K562 (cell line): Measurements from ENCODE around the gene IL23R. TPM values are rescaled to one million over a fixed set of nuclear protein-coding genes. Genes with fewer than 3 reads are reported as not detected.

Experiments used
- ATAC-seq: fragments of 200-7000 bp; cut with Tn5 transposase; 3 replicates; pipeline ENCODE4 v1.9.1; 2020; ENCODE audit warnings: moderate library complexity
- BruUV-seq: library from RNA; stranded (reverse); fragments of 400-500 nt; replicated peaks from 2 replicates; lab custom pipeline; 2021; lab: Mats Ljungman, UMichigan
- CTCF ChIA-PET: fragments of 300-600 bp; formaldehyde crosslinking; extraction: SDS; loops from one replicate; lab custom pipeline; 2021; ENCODE audit warnings: low intra/inter-chr PET ratio; lab: Yijun Ruan, JAX
- POLR2A ChIA-PET: fragments of 300-600, 350-650 bp; sonication (Branson Sonifier 250); formaldehyde crosslinking; extraction: SDS; loops from one replicate; lab custom pipeline; 2021; ENCODE audit warnings: antibody characterized with exemption, inconsistent platforms; lab: Yijun Ruan, JAX
- DNase-seq, 4 experiments: peaks; one replicate each; pipeline versions ENCODE4 v3.0.0 to v3.0.0-alpha.2; 2011 to 2018; ENCODE audit warnings: low spot score in 3 of 4, mixed read lengths in 3 of 4; ENCODE audit errors: extremely low read depth in 1 of 4
- FAIRE-seq: peaks from 2 replicates; lab custom pipeline; 2011; peaks lifted over from hg19 to GRCh38; lab: Jason Lieb, UNC
- H2AFZ ChIP-seq: 2 replicates; pipeline ENCODE4 v1.6.0; 2011; ENCODE audit warnings: low read depth, low read length, control low read depth, inconsistent platforms
- H3K27ac ChIP-seq: fragments of 200-600 bp; 3 replicates; pipeline ENCODE4 v1.8.0; 2011; ENCODE audit warnings: low read depth, mild to moderate bottlenecking, control low read depth, inconsistent platforms, low read length, moderate library complexity, mixed read lengths; ENCODE audit errors: extremely low read depth
- H3K27me3 ChIP-seq, 2 experiments: fragments of 300-600 bp in 1 of 2; 2 replicates in 1 of 2; 3 replicates in 1 of 2; pipeline versions ENCODE4 v1.6.0 to v1.8.0; 2011; ENCODE audit warnings: inconsistent platforms in 2 of 2, low read length in 2 of 2, mild to moderate bottlenecking in 1 of 2, mixed read lengths in 1 of 2, moderate library complexity in 1 of 2; ENCODE audit not compliant: control insufficient read depth in 2 of 2, insufficient read depth in 2 of 2
- H3K36me3 ChIP-seq: fragments of 300-600 bp; 3 replicates; pipeline ENCODE4 v1.8.0; 2011; ENCODE audit warnings: mild to moderate bottlenecking, low read length, inconsistent platforms; ENCODE audit not compliant: control insufficient read depth, insufficient read depth
- H3K4me1 ChIP-seq, 2 experiments: fragments of 200-600 bp in 1 of 2; replicated peaks in 1 of 2; 2 replicates in 1 of 2; 3 replicates in 1 of 2; pipeline versions ENCODE4 v1.5.1 to v1.8.0; 2011; ENCODE audit warnings: inconsistent platforms in 2 of 2, low read length in 2 of 2, mild to moderate bottlenecking in 1 of 2, mixed read lengths in 1 of 2, moderate library complexity in 1 of 2; ENCODE audit not compliant: control insufficient read depth in 2 of 2, insufficient read depth in 2 of 2
- H3K4me2 ChIP-seq: 2 replicates; pipeline ENCODE4 v1.6.1; 2011; ENCODE audit warnings: low read length, control low read depth, inconsistent platforms, mixed read lengths; ENCODE audit not compliant: insufficient read depth
- H3K4me3 ChIP-seq: fragments of 200-600 bp; sonication (generic), shearing (Covaris generic); 2 replicates; pipeline ENCODE4 v1.5.1; 2016; ENCODE audit warnings: control low read depth, inconsistent platforms
- H3K79me2 ChIP-seq: fragments of 200-600 bp; 3 replicates; pipeline ENCODE4 v1.8.0; 2011; ENCODE audit warnings: low read length, inconsistent platforms; ENCODE audit not compliant: control insufficient read depth, insufficient read depth
- H3K9ac ChIP-seq, 2 experiments: 2 replicates each; pipeline versions ENCODE4 v1.6.0 to v1.6.1; 2011; ENCODE audit warnings: low read depth in 2 of 2, low read length in 2 of 2, control low read depth in 1 of 2, inconsistent platforms in 1 of 2, mild to moderate bottlenecking in 1 of 2, mixed read lengths in 1 of 2; ENCODE audit not compliant: insufficient read depth in 1 of 2
- H3K9me1 ChIP-seq: one replicate; pipeline ENCODE4 v1.6.0; 2011; ENCODE audit warnings: inconsistent platforms, mild to moderate bottlenecking, low read length, moderate library complexity; ENCODE audit not compliant: control insufficient read depth, insufficient read depth
- H3K9me3 ChIP-seq: replicated peaks from 2 replicates; pipeline ENCODE4 v1.5.1; 2011; ENCODE audit warnings: low read depth, low read length, inconsistent platforms; ENCODE audit not compliant: control insufficient read depth, insufficient read depth
- H4K20me1 ChIP-seq: replicated peaks from 2 replicates; pipeline ENCODE4 v1.6.1; 2011; ENCODE audit warnings: low read length, inconsistent platforms, mixed read lengths; ENCODE audit not compliant: control insufficient read depth, insufficient read depth
- POLR2G ChIP-seq: fragments of 200-400 bp; formaldehyde crosslinking; IDR thresholded peaks from 2 replicates; pipeline ENCODE4 v1.6.1; 2017; ENCODE audit warnings: low read depth, mild to moderate bottlenecking, antibody characterized with exemption, low read length, moderate library complexity
- SRSF1 ChIP-seq: fragments of 200-400 bp; formaldehyde crosslinking; IDR thresholded peaks from 2 replicates; pipeline ENCODE4 v1.6.1; 2017; ENCODE audit warnings: mild to moderate bottlenecking, low read depth, low read length, moderate library complexity
- ZBTB1 ChIP-seq: sonication (generic); formaldehyde crosslinking; IDR thresholded peaks from 2 replicates; pipeline ENCODE4 v1.8.1; 2023; ENCODE audit warnings: missing genetic modification reagents, low read depth, mild to moderate bottlenecking, borderline replicate concordance
- ZNF124 ChIP-seq: sonication (generic); formaldehyde crosslinking; IDR thresholded peaks from 2 replicates; pipeline ENCODE4 v1.8.1; 2022; ENCODE audit warnings: missing genetic modification reagents
- ZNF75A ChIP-seq: fragments of 450-650 bp; formaldehyde crosslinking; IDR thresholded peaks from 2 replicates; pipeline ENCODE4 v1.4.0; 2020; ENCODE audit warnings: mild to moderate bottlenecking
- ZNF778 ChIP-seq: fragments of 450-650 bp; formaldehyde crosslinking; IDR thresholded peaks from 2 replicates; pipeline ENCODE4 v1.4.0; 2020; ENCODE audit warnings: mild to moderate bottlenecking, moderate library complexity
- WGBS: fragments of 100-300 bp; shearing (Covaris generic); methylation state at CpG from one replicate; pipeline ENCODE4 v1.1.6; 2016; ENCODE audit warnings: low coverage, mixed read lengths; ENCODE audit not compliant: insufficient coverage; ENCODE audit errors: missing lambda C conversion rate; 5-methylcytosine and 5-hydroxymethylcytosine counted together
- in situ Hi-C: fragments of 300-500 bp; cut with MboI; formaldehyde crosslinking; loops from 4 replicates; pipeline ENCODE4 v1.15.0; 2018; ENCODE audit warnings: inconsistent platforms, mixed read lengths
- intact Hi-C: fragments of 100-400 bp; cut with micrococcal nuclease; formaldehyde crosslinking; loops from 2 replicates; pipeline ENCODE4 v1.14.2; 2022
- polyA plus RNA-seq, 8 experiments: library from polyadenylated mRNA; depleted of rRNA in 4 of 8; stranded (reverse) in 5 of 8; unstranded in 3 of 8; fragments of >200 nt; fragmentation: Nextera tagmentation in 2 of 8; fragmentation: Illumina TruSeq in 1 of 8; extraction: Ambion mirVana in 2 of 8; extraction: Trizol in 1 of 8; gene quantifications; 2 replicates each; pipeline versions ENCODE4 v1.2.1 to v1.2.3, GENCODE V29; 2011 to 2014; ENCODE audit warnings: inconsistent platforms in 1 of 8, missing spikeins in 1 of 8
- total RNA-seq, 7 experiments: library from RNA; depleted of rRNA in 6 of 7; stranded (reverse); fragments of >200 nt in 6 of 7; fragmentation: Illumina TruSeq in 2 of 7; extraction: Trizol in 2 of 7; gene quantifications; 2 replicates each; pipeline versions ENCODE4 v1.2.1 to v1.2.3, GENCODE V29; 2011 to 2021; ENCODE audit warnings: low replicate concordance in 1 of 7
- TF ChIP-seq, protein P1 (sequence below), 3 experiments: IDR thresholded peaks in 2 of 3; conservative IDR thresholded peaks in 1 of 3; 2 replicates each; pipeline ENCODE4 v1.5.1; 2011 to 2012; ENCODE audit warnings: low read length in 3 of 3, mild to moderate bottlenecking in 3 of 3, control low read depth in 2 of 3, improper control_type of control experiment in 1 of 3, inconsistent platforms in 1 of 3, low read depth in 1 of 3, mixed read lengths in 1 of 3, moderate library complexity in 1 of 3; ENCODE audit not compliant: insufficient read depth in 2 of 3
- TF ChIP-seq, protein P2 (sequence below): fragments of 200-400 bp; formaldehyde crosslinking; IDR thresholded peaks from 2 replicates; pipeline ENCODE4 v1.6.1; 2017; ENCODE audit warnings: mild to moderate bottlenecking, low read depth, low read length, moderate library complexity
- TF ChIP-seq, protein P3 (sequence below): sonication (generic); formaldehyde crosslinking; IDR thresholded peaks from 2 replicates; pipeline ENCODE4 v1.8.0; 2022; ENCODE audit warnings: mild to moderate bottlenecking, missing genetic modification reagents, borderline replicate concordance

IL23R gene
- total and polyA plus RNA-seq, 9 of the 15 experiments (the other 6 are each of a cell fraction or from before 2014, with no cell fraction given), result 4.4 to 52.7 (median 22.8) TPM

DNA sequence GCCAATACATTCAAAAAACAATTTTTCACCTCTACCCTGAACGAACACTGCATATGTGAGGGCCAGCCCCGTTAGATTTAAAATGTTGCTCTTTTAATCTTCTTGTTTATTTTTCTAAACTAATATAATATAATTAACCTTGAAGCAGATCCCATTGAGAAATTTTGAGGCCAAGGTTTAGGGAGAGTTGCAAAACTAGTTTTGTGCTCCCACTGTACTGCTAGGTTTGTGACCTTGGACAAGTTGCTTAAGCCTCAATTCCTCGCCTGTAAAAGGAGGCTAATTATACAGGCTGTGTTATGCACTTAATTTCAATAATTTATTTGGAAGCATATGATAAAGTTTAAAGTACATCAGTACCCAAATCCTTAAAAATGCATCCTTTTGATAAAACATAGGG, 3.7 kb downstream of the IL23R start:
- Histone ChIP-seq H3K27me3 (no peaks in the 10 kb centered on the region), H3K36me3 (no peaks in the 10 kb centered on the region), H3K9ac (no peak overlapping the region), H3K79me2 (no peaks in the 10 kb centered on the region), H3K9me3 (no peaks in the 10 kb centered on the region), H3K27ac (no peak overlapping the region), H3K9me1 (no peaks in the 10 kb centered on the region), H3K4me1 (peaks cover 0 to 3% of the 10 kb centered on the region in 2 experiments; a peak in 2 of 5 replicates), H3K4me3 (no peak overlapping the region), H2AFZ (no peak overlapping the region), H3K4me2 (no peak overlapping the region), H4K20me1 (no peaks in the 10 kb centered on the region)
- ChIA-PET CTCF (no interaction called here), POLR2A (interaction anchor here (0.8 kb wide), 1 partner anchor 38 kb away, joined by 3 read pairs; no protein-coding TSS in a partner anchor)
- DNase-seq (no peak), ATAC-seq (no peak), FAIRE-seq (no peak)
- WGBS, result 36% methylated on average over 3 of the region's 3 CpGs
- no peak for TF ChIP-seq ZNF778 (CRISPR knock-in tag)
- TF ChIP-seq, protein P1, sequence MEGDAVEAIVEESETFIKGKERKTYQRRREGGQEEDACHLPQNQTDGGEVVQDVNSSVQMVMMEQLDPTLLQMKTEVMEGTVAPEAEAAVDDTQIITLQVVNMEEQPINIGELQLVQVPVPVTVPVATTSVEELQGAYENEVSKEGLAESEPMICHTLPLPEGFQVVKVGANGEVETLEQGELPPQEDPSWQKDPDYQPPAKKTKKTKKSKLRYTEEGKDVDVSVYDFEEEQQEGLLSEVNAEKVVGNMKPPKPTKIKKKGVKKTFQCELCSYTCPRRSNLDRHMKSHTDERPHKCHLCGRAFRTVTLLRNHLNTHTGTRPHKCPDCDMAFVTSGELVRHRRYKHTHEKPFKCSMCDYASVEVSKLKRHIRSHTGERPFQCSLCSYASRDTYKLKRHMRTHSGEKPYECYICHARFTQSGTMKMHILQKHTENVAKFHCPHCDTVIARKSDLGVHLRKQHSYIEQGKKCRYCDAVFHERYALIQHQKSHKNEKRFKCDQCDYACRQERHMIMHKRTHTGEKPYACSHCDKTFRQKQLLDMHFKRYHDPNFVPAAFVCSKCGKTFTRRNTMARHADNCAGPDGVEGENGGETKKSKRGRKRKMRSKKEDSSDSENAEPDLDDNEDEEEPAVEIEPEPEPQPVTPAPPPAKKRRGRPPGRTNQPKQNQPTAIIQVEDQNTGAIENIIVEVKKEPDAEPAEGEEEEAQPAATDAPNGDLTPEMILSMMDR (IDR thresholded peaks at IDR 0.05 in 2 of 3, conservative IDR thresholded peaks at IDR 0.05 in 1 of 3; ENCODE audit: insufficient read depth in 2 of 3, low read depth in 1 of 3, low read length in 3 of 3), result no peak
- no peak for TF ChIP-seq SRSF1
- no peak for TF ChIP-seq POLR2G
- TF ChIP-seq ZNF124 (CRISPR knock-in tag), result no peak
- TF ChIP-seq, protein P2, sequence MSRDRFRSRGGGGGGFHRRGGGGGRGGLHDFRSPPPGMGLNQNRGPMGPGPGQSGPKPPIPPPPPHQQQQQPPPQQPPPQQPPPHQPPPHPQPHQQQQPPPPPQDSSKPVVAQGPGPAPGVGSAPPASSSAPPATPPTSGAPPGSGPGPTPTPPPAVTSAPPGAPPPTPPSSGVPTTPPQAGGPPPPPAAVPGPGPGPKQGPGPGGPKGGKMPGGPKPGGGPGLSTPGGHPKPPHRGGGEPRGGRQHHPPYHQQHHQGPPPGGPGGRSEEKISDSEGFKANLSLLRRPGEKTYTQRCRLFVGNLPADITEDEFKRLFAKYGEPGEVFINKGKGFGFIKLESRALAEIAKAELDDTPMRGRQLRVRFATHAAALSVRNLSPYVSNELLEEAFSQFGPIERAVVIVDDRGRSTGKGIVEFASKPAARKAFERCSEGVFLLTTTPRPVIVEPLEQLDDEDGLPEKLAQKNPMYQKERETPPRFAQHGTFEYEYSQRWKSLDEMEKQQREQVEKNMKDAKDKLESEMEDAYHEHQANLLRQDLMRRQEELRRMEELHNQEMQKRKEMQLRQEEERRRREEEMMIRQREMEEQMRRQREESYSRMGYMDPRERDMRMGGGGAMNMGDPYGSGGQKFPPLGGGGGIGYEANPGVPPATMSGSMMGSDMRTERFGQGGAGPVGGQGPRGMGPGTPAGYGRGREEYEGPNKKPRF, result no peak
- TF ChIP-seq ZBTB1 (CRISPR knock-in tag), result no peak
- TF ChIP-seq ZNF75A (CRISPR knock-in tag), result no peak
- TF ChIP-seq, protein P3, sequence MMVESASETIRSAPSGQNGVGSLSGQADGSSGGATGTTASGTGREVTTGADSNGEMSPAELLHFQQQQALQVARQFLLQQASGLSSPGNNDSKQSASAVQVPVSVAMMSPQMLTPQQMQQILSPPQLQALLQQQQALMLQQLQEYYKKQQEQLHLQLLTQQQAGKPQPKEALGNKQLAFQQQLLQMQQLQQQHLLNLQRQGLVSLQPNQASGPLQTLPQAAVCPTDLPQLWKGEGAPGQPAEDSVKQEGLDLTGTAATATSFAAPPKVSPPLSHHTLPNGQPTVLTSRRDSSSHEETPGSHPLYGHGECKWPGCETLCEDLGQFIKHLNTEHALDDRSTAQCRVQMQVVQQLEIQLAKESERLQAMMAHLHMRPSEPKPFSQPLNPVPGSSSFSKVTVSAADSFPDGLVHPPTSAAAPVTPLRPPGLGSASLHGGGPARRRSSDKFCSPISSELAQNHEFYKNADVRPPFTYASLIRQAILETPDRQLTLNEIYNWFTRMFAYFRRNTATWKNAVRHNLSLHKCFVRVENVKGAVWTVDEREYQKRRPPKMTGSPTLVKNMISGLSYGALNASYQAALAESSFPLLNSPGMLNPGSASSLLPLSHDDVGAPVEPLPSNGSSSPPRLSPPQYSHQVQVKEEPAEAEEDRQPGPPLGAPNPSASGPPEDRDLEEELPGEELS (CRISPR knock-in tag), result no peak
- in situ Hi-C loops, result no loop called here
- BruUV-seq, result no TSS peak
- intact Hi-C loops, result loop anchor here (5.0 kb wide), 1 partner anchor 42 kb away; no protein-coding TSS in a partner anchor
